MM.1S (cell line): Measurements from ENCODE around the gene CRISP2.

Experiments used
- DNase-seq: peaks from one replicate; pipeline ENCODE4 v3.0.0-alpha.2; 2015
- H2AFZ ChIP-seq: fragments of 300-600 bp; sonication (generic); 2 replicates; pipeline ENCODE4 v1.6.0; 2016; ENCODE audit warnings: antibody characterized with exemption, low read length
- H3F3A ChIP-seq: fragments of 300-600 bp; sonication (generic); 2 replicates; pipeline ENCODE4 v1.6.1; 2016; ENCODE audit warnings: mild to moderate bottlenecking, antibody characterized with exemption, low read length, moderate library complexity, mixed read lengths; ENCODE audit not compliant: insufficient read depth
- H3K27ac ChIP-seq: fragments of 300-600 bp; sonication (generic); 2 replicates; pipeline ENCODE4 v1.5.1; 2016; ENCODE audit warnings: mild to moderate bottlenecking, low read length
- H3K27me3 ChIP-seq: fragments of 300-600 bp; sonication (generic); replicated peaks from 2 replicates; pipeline ENCODE4 v1.6.0; 2016; ENCODE audit warnings: low read length; ENCODE audit not compliant: insufficient read depth
- H3K36me3 ChIP-seq: fragments of 300-600 bp; sonication (generic); replicated peaks from 2 replicates; pipeline ENCODE4 v1.6.1; 2016; ENCODE audit warnings: mild to moderate bottlenecking, low read length, mixed read lengths; ENCODE audit not compliant: insufficient read depth
- H3K4me1 ChIP-seq: fragments of 300-600 bp; sonication (generic); 2 replicates; pipeline ENCODE4 v1.6.1; 2016; ENCODE audit warnings: low read length, mixed read lengths
- H3K4me2 ChIP-seq: fragments of 300-600 bp; sonication (generic); 2 replicates; pipeline ENCODE4 v1.6.0; 2016; ENCODE audit warnings: low read depth, low read length
- H3K4me3 ChIP-seq: fragments of 300-600 bp; sonication (generic); 2 replicates; pipeline ENCODE4 v1.5.1; 2016; ENCODE audit warnings: low read length, mixed read lengths
- H3K79me2 ChIP-seq: fragments of 300-600 bp; sonication (generic); 2 replicates; pipeline ENCODE4 v1.6.1; 2016; ENCODE audit warnings: mixed run types, low read length, mixed read lengths
- H3K9ac ChIP-seq: fragments of 300-600 bp; sonication (generic); 2 replicates; pipeline ENCODE4 v1.6.1; 2016; ENCODE audit warnings: low read length, mixed read lengths
- H3K9me2 ChIP-seq: fragments of 300-600 bp; sonication (generic); replicated peaks from 2 replicates; pipeline ENCODE4 v1.6.1; 2016; ENCODE audit warnings: mild to moderate bottlenecking, low read length, mixed read lengths; ENCODE audit not compliant: insufficient read depth
- H3K9me3 ChIP-seq: fragments of 300-600 bp; sonication (generic); replicated peaks from 2 replicates; pipeline ENCODE4 v1.6.1; 2016; ENCODE audit warnings: mild to moderate bottlenecking, low read length, mixed read lengths; ENCODE audit not compliant: insufficient read depth
- H4K20me1 ChIP-seq: fragments of 300-600 bp; sonication (generic); 2 replicates; pipeline ENCODE4 v1.6.1; 2016; ENCODE audit warnings: mild to moderate bottlenecking, low read length, moderate library complexity, mixed read lengths; ENCODE audit not compliant: insufficient read depth
- CTCF ChIP-seq: fragments of 300-600 bp; sonication (generic); IDR thresholded peaks from 2 replicates; pipeline ENCODE4 v1.5.1; 2016; ENCODE audit warnings: antibody characterized with exemption, low read length, mixed read lengths
- EZH2 ChIP-seq: fragments of 300-600 bp; sonication (generic); optimal IDR thresholded peaks from 2 replicates; pipeline ENCODE3; 2017; ENCODE audit warnings: low read depth, mild to moderate bottlenecking, antibody characterized with exemption, low read length, mixed read lengths
- EZH2phosphoT487 ChIP-seq: fragments of 300-600 bp; sonication (generic); IDR thresholded peaks from 2 replicates; pipeline ENCODE4 v1.6.1; 2018; ENCODE audit warnings: antibody characterized with exemption, low read length

The CRISP2 gene

GRCh38 chr6:49739423-49739822 lies 26.1 kb upstream of the CRISP2 start:
- Histone ChIP-seq H3K4me3 (no peak overlapping the region), H3K27me3 (no peaks in the 10 kb centered on the region), H3K36me3 (no peaks in the 10 kb centered on the region), H3K4me1 (no peaks in the 10 kb centered on the region), H3K79me2 (no peaks in the 10 kb centered on the region), H3K4me2 (no peak overlapping the region), H3K9me2 (no peaks in the 10 kb centered on the region), H3F3A (no peaks in the 10 kb centered on the region), H3K27ac (no peak overlapping the region), H3K9me3 (no peaks in the 10 kb centered on the region), H4K20me1 (no peaks in the 10 kb centered on the region), H2AFZ (no peak overlapping the region), H3K9ac (no peak overlapping the region)
- no peak for DNase-seq
- TF ChIP-seq CTCF = no peak
- TF ChIP-seq EZH2phosphoT487 = no peak
- no peak for TF ChIP-seq EZH2

DNA sequence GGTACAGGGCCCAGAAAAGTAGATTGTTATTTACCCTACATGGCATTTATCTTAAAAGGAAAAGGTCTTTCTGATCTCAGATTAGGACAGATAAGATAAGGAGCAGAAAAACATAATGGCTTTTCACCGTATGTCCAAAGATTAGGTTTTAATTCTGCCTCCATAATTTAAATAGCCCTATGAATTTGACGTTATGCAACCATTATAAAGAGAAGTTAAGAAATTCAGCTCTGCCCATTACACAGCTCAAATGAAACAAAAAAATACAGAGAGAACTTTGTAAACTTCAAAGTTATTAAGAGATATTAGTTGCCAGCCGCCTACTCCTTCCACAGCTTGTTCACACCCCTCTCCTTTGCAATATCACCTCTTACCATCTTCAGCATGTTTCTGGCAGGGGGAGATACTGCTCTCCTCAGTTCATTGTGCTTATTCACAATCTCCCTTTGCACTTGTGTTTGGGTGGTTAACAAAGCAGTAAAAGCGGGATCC lies 22.7 kb upstream of the CRISP2 start:
- H2AFZ ChIP-seq = no peak overlapping the region
- no peak overlapping the region for H3K9ac ChIP-seq
- H3K4me2 ChIP-seq = no peak overlapping the region

GRCh38 chr6:49733680-49734079 lies 20.3 kb upstream of the CRISP2 start:
- H3K4me1 ChIP-seq = no peaks in the 10 kb centered on the region
- H3K9me2 ChIP-seq = no peaks in the 10 kb centered on the region
- no peak for TF ChIP-seq EZH2phosphoT487
- no peak for TF ChIP-seq EZH2
- TF ChIP-seq CTCF = no peak
- no peak overlapping the region for H3K4me3 ChIP-seq
- H3K79me2 ChIP-seq = no peaks in the 10 kb centered on the region
- DNase-seq = no peak
- no peak overlapping the region for H2AFZ ChIP-seq
- no peaks in the 10 kb centered on the region for H3K9me3 ChIP-seq
- H3K4me2 ChIP-seq = no peak overlapping the region
- H3K9ac ChIP-seq = no peak overlapping the region
- no peak overlapping the region for H3K27ac ChIP-seq
- no peaks in the 10 kb centered on the region for H3K36me3 ChIP-seq
- H4K20me1 ChIP-seq = no peaks in the 10 kb centered on the region
- H3K27me3 ChIP-seq = no peaks in the 10 kb centered on the region
- H3F3A ChIP-seq = no peaks in the 10 kb centered on the region

More for the DNA sequence above, 22.7 kb upstream of the CRISP2 start:
- no peak for TF ChIP-seq CTCF
- no peak for TF ChIP-seq EZH2phosphoT487
- TF ChIP-seq EZH2 = no peak
- Histone ChIP-seq H4K20me1 (no peaks in the 10 kb centered on the region), H3K9me2 (no peaks in the 10 kb centered on the region), H3K79me2 (no peaks in the 10 kb centered on the region), H3K27me3 (no peaks in the 10 kb centered on the region), H3K4me1 (no peaks in the 10 kb centered on the region), H3K9me3 (no peaks in the 10 kb centered on the region), H3F3A (no peaks in the 10 kb centered on the region), H3K27ac (no peak overlapping the region), H3K4me3 (no peak overlapping the region), H3K36me3 (no peaks in the 10 kb centered on the region)
- DNase-seq = no peak

DNA sequence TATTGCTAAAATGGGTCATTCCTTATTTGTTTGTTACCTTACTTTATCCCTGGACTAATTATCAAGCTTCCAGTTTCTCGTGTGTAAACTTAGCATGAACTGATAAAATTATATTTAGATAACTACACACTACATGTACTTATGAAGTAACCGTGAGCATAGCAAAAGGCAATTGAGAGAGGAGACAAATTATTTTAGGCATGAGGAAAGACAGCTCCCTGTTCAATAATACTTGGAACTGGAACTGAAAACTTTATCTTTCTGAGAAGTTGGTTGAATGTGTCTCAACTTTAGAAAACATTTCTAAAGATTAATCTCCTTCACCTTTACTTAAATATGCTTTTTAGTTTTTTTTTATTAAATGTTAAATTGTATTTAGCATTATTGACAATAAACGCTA lies 19.4 kb upstream of the CRISP2 start:
- Histone ChIP-seq H3K4me3 (no peak overlapping the region), H3K79me2 (no peaks in the 10 kb centered on the region), H3K9ac (no peak overlapping the region), H3K36me3 (no peaks in the 10 kb centered on the region), H3K4me2 (no peak overlapping the region), H3K27ac (no peak overlapping the region), H3K9me2 (no peaks in the 10 kb centered on the region), H3K27me3 (no peaks in the 10 kb centered on the region), H3K9me3 (no peaks in the 10 kb centered on the region), H3F3A (no peaks in the 10 kb centered on the region), H4K20me1 (no peaks in the 10 kb centered on the region), H3K4me1 (peaks cover under 1% of the 10 kb centered on the region), H2AFZ (no peak overlapping the region)
- no peak for DNase-seq
- TF ChIP-seq EZH2 = no peak
- TF ChIP-seq CTCF = no peak
- TF ChIP-seq EZH2phosphoT487 = no peak
